ENCODE data around the gene USP11.

The USP11 gene

DNA sequence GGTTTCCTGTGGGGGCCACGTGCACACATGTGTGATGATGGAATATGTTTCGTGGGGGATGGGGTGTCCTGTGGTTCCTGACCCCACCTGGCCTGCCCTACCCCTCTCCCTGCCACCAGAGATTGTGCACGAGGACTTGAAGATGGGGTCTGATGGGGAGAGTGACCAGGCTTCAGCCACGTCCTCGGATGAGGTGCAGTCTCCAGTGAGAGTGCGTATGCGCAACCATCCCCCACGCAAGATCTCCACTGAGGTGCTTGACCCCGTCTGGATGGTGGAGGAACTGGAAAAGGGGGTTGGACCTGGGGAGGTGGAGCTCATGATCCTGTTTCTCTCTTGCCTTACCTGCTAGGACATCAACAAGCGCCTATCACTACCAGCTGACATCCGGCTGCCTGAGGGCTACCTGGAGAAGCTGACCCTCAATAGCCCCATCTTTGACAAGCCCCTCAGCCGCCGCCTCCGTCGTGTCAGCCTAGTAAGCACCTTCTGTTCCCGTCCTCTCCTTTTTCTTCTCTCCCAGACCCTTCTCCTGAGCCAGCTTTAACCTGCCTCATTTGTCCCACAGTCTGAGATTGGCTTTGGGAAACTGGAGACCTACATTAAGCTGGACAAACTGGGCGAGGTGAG, 8.4 kb upstream of the USP11 start:
- no peak for DNase-seq (ENCODE audit: low read depth)

DNA sequence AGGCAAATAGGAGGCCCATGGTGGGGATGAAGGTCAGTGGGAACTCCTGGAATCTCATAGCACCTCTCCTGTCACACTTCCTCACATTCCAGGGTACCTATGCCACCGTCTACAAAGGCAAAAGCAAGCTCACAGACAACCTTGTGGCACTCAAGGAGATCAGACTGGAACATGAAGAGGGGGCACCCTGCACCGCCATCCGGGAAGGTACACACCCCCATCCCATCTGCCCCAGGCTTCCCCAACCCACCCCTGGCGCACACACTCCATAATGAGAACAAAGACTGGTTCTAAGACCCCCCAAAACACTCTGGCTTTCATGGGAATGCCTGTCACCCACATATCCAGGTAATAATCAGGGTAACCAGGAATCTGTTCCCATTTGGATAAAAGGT, 7.9 kb upstream of the USP11 start:
- DNase-seq (ENCODE audit: low read depth), result no peak

DNA sequence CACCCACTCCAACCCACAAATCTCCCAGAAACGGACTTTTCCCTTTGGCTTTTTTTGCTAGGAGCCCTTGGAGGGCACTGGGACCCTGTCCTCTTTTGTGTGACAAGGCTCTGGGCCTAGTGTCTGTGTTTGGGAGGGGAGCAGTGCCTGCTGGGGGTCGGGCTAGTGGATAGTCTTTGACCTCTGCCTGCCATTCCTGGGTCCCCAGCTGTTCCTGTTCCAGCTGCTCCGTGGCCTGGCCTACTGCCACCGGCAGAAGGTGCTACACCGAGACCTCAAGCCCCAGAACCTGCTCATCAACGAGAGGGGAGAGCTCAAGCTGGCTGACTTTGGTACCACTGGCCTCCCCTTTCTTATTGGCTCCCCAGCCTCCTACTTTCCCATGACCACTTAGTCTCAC, 6.7 kb upstream of the USP11 start:
- DNase-seq (ENCODE audit: low read depth), result no peak

DNA sequence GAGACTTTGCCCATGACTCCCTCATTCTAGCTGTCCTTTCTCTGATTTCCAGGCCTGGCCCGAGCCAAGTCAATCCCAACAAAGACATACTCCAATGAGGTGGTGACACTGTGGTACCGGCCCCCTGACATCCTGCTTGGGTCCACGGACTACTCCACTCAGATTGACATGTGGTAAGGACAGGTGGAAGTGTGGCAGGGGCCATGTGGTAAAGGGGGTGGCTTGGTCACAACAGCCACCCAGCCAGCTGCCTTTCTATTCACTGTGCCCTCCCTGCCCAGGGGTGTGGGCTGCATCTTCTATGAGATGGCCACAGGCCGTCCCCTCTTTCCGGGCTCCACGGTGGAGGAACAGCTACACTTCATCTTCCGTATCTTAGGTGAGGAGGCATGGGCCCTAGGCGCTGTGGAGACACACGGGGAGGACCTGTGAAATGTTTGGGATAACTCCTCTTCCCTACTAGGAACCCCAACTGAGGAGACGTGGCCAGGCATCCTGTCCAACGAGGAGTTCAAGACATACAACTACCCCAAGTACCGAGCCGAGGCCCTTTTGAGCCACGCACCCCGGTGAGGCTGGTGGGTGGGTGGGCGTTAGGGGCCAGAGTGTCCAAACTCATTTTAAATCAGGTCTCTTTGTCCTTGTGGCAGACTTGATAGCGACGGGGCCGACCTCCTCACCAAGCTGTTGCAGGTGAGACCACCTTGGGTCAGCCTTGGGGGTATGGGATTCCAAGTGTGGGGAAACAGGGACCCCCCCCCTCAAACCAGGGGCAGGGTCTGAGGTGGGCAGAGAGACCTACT, 6.1 kb upstream of the USP11 start:
- no peak for DNase-seq (ENCODE audit: low read depth)

DNA sequence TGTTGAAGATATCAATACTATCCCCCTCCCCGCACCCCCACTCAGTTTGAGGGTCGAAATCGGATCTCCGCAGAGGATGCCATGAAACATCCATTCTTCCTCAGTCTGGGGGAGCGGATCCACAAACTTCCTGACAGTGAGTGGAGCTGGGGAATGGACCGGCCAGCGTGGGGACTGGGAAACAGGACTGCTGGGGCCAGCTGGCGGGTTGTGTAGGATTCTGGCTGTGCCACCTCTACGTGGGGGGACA, 5.5 kb upstream of the USP11 start:
- DNase-seq (ENCODE audit: low read depth), result no peak

DNA sequence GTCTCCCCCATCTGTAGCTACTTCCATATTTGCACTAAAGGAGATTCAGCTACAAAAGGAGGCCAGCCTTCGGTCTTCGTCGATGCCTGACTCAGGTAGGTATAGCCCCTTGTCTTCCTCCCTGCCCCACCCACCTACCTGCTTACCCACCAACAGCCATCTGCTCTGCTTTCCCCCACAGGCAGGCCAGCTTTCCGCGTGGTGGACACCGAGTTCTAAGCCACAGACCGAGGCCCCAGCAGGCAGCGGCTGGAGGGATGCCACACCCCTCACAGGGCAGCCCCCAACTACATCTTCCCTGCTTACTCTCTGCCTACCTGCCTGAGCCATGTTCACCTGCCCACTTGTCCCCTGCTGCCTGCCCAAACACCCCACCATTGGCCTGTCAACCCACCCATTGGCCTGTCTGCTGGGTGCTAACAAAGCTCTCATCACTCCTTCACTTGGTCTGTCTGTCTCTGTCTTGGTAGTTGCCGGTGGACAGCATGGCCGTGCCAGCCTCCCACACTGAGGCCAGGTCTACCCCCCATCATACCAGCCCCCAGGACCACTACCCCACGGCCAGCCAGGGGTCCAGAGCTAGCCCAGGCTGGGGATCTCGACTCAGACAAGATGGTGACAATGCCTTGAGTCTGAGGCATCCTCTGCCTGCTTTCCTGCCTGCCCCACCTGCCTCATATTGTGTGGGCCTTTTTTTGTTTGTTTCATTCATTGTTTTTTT, 4.1 kb upstream of the USP11 start:
- DNase-seq (ENCODE audit: low read depth), result no peak

DNA sequence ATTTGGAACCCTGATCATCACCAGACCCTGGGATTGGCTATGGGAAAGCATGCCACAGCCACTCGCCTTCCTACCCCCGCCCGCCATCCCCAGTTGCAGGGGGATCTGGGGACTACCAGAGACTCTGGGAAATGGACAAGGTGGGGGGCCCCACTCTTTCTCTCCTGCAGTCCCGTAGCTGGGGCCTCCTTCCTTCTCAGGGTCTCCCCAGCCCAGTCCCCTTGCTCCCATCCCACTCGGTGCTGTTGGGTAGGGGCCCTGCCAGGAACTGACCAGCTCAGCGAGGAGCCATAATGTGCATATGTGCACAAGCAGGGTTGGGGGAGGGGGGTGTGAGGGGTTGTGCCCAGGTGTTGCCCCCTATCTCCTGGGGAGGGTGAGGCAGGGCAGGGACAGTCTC, 3.4 kb upstream of the USP11 start:
- no peak for DNase-seq (ENCODE audit: low read depth)

DNA sequence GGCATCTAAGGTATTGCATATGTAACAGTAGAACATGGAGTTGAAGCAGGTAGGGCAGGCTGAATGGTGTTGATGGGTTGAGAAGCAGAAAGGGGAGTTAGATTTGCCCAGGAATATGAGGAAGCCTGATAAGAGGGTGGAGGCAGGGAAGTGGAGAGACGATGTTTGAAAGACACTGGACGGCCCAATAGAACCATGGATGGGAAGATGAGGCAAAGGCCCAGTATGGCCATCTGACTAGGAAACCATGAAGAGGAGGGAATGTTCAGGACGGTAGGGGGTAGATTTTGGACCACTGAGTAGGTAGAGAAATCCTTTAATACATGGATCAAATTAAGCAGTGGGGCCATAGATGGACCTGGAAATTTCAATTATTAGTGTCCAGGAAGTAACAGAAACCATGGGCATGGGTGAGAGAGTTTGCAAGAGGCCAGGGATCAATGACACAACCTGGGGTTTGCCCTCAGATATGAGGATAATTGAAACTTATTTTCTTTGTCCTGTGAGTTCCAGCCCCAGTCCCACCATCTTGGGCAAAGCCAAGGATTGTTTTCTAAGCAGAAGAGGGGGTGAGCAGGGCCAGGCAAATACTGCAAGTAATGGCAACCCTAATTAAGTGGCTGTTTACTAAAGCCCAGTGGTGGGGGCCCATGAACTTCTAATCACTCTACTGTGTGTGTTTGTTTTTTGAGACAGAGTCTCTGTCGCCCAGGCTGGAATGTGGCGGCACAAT, 2.5 kb upstream of the USP11 start:
- DNase-seq (ENCODE audit: low read depth), result no peak

DNA sequence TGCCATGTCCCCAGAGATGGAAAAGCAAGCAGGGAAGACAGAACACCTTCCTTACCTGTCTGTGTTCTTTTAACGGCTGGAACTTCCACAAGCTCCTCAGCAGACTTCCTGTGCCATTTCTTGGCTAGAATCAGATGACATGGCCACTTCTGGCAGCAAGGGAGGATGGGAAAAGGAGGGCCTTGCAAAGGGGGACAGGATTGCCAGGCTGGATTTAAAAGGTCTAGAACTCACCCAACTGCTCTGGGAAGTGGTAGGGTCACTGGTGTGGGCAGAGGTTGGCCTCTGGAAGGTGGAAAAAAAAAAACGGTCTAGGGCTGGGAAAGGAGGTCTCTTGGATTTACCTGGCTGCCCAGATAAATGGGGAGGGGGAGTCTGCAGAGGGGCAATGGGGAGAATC, 1.6 kb upstream of the USP11 start:
- no peak for DNase-seq (ENCODE audit: low read depth)

DNA sequence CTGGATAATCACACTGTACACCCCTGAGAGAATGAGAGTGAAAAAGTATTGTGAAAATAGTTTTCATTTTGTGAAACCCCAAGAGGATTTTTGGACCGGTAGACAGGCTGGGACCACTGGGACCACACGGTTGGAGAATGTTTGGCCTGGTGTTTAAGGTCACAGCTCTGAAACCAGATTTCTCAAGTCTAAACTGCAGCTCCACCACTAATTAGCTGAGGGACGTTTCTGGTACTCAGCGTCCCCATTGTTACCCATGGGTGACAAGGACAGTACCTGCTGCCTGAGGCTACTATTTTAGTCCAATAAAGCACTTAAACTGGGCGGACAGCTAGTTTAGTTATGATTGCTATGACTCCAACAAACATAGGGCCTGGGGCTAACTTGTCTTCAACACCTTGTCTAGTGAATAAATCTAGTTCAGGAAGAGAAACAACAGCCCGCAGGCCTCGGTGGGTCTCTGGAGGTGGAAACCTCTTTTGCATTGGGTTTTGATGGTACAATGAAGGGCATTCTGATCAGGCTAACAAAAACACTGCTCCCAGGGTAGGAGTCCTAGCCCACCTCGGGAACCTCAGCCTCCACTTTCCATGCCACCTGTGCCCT, 509 bp upstream of the USP11 start:
- no peak for DNase-seq (ENCODE audit: low read depth)

DNA sequence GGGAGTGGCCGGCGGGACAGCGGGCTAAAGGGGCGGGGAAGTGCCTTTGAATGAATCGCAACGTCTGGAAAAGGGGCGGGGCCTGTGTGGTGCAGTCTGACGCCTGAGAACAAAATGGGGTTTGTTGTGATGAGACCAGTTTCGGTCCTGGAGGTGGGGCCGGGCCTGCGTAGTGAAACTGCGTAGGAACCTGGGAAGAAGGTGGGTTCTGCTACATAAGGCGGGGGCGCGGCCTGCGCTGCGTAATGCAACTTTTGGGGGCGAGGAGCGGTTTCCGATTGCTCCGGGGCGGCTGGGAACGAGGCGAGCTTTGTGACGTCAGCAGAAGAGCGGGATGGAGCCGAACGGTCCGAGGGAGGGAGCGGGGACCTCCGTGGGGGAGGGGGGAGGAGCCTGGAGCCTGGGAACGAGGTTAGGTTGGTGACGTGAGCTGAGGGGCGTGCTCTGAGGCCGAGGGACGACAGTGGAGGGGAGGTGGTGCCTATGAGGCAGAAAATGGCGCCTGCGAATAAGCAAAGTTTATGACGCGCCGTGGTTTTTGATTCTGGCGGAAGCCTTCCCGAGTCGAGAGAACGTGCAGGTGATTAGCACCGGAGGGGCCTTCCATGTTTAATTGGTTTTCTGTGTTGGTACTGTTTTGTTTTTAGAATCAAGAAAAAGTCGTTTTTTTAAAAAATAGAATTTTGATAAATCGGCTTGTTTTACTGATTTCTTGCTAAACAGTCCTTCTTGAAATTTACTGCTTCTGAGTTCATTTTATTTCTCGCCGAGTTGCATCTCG, 714 bp downstream of the USP11 start:
- peak; percentile 98 for DNase-seq (ENCODE audit: low read depth)

DNA sequence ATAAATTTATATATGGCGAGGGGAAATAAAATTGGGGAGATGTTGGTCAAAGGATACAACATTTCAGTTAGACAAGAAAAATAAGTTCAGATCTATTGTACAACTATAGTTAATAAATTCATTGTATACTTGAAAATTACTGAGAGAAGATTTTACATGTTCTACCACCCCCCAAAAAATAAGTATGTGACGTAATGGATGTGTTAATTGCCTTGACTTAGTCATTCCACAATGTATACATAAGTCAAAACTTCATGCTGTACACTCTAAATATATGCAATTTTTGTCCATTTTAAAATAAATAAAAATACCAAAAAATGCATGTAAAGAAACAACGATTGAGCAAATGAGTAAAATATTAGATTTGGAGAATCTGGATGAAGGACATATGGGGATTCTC, 1.8 kb downstream of the USP11 start:
- DNase-seq (ENCODE audit: low read depth), result no peak

DNA sequence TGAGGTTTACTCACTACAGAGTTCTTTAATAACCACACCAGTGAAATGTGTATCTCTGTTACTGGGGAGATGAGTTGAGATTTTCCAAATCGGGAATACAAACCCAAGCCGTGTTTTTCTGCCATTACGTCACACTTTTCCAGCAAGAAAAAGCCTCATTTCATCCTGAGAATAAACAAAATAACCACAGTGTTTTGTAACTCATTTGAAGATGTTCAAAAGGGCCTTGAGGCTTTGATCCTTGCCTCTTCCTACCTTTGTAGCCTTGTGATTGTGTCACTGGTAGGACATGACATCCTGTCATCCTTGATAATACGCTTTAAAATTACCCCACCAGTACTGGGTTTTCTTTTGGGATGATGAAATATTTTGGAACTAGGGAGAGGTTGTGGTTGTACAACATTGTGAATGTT, 2.9 kb downstream of the USP11 start:
- peak; percentile 31 for DNase-seq (ENCODE audit: low read depth)

DNA sequence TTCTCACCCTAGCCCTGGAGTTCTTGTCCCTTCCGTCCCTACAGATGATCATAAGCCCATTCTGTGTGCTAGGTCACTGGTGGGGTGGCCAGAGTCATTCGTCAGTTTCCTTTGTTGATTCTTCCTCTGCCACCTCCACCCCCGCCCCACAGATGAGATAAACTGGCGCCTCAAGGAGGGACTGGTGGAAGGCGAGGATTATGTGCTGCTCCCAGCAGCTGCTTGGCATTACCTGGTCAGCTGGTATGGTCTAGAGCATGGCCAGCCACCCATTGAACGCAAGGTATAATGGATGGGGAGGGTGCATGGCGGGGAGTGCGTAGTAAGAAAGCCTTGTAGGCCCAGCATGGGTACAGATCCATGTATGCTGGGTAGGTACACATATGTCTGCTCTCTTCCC, 6.4 kb downstream of the USP11 start:
- no peak for DNase-seq (ENCODE audit: low read depth)

DNA sequence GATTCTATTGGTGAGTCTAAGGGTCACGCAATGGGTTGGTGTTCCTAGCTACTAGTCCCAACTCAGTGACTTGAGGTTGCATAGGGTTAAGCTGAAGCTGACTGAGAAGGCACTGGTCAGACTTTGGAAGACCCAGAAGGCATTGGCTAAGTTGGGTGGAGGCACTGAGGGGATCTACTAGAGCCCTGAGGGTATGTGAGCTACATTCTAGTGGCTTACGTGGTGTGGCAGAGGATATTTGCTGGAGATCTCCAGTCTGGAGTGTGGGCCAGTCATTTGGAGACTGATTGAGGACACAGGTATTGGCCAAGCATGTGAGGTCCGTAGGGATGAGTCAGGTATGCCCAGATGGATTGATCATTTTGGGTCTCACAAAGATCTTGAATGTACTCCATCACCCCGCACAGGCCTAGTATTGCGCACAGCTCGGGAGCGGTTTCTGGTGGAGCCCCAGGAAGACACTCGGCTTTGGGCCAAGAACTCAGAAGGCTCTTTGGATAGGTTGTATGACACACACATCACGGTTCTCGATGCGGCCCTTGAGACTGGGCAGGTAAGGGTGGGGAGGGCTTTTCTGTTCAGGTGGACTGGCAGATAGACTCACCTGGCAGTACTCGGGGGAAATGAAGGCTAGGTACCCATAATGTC, 7.2 kb downstream of the USP11 start:
- no peak for DNase-seq (ENCODE audit: low read depth)

DNA sequence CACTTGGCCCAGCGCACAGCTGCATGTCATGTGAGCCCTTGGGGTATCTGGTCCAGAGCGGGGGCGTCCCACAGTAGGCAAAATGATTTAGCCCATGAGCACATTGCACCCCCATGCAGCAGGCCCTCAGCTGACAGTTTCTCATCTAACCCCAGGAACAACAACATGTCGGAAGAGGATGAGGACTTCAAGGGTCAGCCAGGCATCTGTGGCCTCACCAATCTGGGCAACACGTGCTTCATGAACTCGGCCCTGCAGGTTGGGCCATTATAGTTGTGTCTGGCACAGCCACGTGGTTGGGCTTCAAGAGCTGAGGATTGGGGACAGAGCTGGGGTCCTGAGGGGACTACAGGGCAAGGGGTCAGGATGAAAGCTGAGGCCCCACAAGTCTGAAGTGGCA, 7.8 kb downstream of the USP11 start:
- no peak for DNase-seq (ENCODE audit: low read depth)

DNA sequence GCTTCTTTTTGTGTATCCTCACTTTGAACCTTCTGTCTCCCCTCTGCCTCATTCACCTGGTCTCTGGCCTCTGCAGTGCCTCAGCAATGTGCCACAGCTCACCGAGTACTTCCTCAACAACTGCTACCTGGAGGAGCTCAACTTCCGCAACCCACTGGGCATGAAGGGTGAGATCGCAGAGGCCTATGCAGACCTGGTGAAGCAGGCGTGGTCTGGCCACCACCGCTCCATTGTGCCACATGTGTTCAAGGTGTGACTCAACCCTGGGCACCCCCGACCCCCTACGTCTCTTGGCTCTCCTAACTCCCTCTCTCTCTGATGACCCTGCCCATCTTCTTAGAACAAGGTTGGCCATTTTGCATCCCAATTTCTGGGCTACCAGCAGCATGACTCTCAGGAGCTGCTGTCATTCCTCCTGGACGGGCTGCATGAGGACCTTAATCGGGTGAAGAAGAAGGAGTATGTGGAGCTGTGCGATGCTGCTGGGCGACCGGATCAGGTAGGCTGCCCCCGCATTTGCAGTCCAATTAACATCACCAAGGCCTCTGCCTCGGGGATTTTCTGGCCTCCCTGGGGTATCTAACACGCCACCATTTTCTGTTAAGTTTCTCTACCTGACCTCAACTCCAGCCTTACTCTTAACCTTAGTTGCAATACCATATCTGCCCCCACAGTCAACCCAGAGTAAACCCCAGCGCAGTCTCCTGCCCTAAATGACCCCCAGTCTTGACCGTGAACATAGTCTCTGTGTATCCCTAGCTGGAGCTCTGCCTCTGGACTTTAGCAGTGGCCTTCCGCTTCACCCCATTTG, 8.6 kb downstream of the USP11 start:
- no peak for DNase-seq (ENCODE audit: low read depth)

DNA sequence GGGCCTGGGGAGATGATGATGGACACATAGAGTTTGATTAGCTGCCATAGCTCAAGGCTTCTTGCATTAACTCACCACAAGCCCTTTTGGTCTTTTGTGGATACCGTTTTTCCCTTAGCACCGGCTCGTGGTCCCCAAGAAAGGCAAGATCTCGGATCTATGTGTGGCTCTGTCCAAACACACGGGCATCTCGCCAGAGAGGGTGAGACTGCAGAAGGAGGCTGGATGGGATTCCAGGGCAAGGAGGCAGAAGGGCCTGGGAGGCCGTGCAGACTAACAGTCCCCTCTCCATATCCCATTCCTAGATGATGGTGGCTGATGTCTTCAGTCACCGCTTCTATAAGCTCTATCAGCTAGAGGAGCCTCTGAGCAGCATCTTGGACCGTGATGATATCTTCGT, 9.5 kb downstream of the USP11 start:
- no peak for DNase-seq (ENCODE audit: low read depth)

DNA sequence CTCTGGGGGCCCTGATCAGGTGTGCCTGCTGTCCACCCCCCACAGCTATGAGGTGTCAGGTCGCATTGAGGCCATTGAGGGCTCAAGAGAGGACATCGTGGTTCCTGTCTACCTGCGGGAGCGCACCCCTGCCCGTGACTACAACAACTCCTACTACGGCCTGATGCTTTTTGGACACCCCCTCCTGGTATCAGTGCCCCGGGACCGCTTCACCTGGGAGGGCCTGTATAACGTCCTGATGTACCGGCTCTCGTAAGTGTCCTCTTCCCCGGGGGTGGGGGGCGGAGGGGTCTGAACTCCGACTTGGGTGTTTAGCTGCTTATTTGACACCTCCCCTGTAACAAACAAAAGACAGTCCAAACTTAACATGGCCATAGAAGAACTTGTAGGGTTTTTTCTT, 10.5 kb downstream of the USP11 start:
- DNase-seq (ENCODE audit: low read depth), result no peak

DNA sequence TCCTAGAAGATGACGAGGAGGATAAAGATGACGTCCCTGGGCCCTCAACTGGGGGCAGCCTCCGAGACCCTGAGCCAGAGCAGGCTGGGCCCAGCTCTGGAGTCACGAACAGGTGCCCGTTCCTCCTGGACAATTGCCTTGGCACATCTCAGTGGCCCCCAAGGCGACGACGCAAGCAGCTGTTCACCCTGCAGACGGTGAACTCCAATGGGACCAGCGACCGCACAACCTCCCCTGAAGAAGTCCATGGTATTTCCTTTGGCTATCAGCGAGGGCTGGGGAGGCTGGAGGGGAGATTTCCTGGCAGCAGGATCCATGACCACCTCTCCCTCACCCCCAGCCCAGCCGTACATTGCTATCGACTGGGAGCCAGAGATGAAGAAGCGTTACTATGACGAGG, 11.9 kb downstream of the USP11 start:
- no peak for DNase-seq (ENCODE audit: low read depth)

Measured in iris pigment epithelial cell (primary cell).